DOHH2 (cell line): ENCODE results near the gene TBL1XR1.

Experiments
- CTCF ChIP-seq: fragments of 200-600 bp; sonication (generic); IDR thresholded peaks from one replicate; pipeline ENCODE4 v1.5.1; 2014; ENCODE audit warnings: antibody characterized with exemption, mild to moderate bottlenecking, low read depth, low read length; ENCODE audit not compliant: poor library complexity, severe bottlenecking
- EZH2phosphoT487 ChIP-seq: fragments of 200-600 bp; sonication (generic); IDR thresholded peaks from 2 replicates; pipeline ENCODE4 v1.6.1; 2017; ENCODE audit warnings: borderline replicate concordance, mild to moderate bottlenecking, antibody characterized with exemption, low read length, moderate library complexity, mixed read lengths

GRCh38 chr3:176970770-176971169 is 226.5 kb downstream of the TBL1XR1 start:
- TF ChIP-seq CTCF (no peak), EZH2phosphoT487 (no peak)
